Activated T-helper 1 cell treated with Interleukin-2 at 50 U/mL for 16 hours (primary cell): ENCODE measurements around the gene GMIP.

ENCODE experiments used
- DNase-seq: peaks from one replicate; pipeline ENCODE4 v3.0.0-alpha.2; 2020; ENCODE audit warnings: low read depth

The GMIP gene

DNA sequence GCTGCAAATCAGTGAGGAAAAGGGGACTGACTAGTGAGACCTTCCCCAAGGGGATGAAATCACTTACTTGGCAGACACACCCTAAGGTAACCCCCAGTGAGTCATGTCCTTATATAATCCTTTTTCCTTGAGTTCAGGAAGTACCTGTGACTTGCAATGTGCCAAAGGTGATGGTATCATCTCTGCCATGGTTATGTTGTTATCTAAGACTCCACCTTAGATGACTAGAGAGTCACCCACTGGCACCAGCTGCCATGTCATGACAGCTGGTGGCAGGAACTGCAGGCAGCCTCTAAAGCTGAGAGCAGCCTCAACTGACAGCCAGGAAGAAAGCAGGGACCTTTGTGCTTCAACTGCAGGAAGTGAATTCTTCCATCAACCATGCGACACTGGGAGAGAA lies 37.4 kb downstream of the GMIP start:
- DNase-seq, result peak; percentile 28

DNA sequence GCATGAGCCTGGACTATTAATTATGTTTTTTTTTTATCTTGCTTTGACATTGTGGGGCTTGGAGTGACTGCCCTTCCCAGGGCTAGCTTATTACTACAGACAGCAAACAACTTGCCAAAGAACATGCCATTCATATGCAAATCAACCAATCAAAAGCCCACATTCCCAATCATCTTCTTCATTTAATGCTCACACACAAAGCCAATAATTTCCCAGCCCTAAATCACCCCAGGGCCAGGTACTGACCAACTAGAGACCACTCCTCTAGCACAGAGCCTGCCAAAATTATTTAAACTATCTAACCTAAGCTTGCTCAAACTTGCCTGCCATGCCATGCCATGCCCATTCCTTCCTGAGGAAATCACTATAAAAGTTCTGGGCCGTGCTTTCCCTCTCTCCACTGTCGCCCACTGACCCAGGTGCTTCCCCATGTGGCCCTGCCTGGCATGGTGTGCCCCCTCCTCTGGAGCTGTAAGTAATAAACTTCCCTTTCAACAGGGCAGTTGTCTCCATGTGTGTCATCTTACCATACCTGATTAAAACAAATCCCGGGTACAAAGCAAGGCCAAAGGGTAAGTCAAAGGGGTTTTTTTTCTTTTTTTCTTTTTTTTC lies 40.6 kb downstream of the GMIP start:
- DNase-seq, result no peak

DNA sequence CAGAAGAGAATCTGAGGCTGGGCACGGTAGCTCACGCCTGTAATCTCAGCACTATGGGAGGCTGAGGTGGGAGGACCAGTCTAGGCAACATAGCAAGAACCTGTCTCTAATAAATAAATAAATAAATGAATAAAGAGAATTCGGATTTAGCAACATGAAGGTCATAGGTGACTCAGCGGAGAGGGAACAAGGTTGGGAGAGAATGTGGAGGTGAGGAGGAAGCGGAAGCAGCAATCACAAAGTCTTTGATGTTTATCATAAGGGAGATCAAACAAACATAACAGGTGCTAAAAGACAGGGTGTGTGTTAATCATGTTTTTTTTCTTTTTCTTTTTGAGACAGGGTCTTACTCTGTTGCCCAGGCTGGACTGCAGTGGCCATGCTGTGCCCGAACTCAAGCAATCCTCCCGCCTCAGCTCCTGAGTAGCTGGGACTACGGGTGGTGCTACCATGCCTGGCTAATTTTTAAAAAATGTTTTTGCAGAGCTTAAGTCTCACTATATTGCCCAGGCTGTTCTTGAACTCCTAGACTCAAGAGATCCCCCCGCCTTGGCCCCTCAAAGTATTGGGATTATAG lies 41.2 kb downstream of the GMIP start:
- DNase-seq, result no peak

DNA sequence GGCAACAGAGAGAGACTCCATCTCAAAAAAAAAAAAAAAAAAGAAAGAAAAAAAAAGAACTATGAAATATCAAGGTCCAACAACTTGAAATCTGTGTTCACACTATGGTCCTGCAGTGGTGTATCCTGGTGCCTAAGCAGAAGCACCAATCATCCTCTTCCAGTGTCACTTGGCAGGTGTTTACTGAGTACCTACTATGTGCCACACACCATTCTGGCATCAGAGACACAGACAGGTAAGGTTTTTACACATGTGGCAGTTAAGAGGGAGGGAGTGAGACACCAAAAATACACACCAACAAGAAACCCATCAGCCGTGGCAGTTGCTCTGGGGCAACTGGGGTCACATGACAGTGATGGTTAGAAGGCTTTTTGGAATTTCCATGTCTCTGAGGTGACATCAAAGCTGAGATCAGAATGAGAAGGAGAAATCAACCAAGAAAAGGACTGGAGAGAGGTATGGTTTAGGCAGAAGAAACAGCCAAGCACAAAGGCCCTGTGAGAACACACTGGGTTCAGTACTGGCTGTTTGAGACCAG lies 42.6 kb downstream of the GMIP start:
- no peak for DNase-seq

DNA sequence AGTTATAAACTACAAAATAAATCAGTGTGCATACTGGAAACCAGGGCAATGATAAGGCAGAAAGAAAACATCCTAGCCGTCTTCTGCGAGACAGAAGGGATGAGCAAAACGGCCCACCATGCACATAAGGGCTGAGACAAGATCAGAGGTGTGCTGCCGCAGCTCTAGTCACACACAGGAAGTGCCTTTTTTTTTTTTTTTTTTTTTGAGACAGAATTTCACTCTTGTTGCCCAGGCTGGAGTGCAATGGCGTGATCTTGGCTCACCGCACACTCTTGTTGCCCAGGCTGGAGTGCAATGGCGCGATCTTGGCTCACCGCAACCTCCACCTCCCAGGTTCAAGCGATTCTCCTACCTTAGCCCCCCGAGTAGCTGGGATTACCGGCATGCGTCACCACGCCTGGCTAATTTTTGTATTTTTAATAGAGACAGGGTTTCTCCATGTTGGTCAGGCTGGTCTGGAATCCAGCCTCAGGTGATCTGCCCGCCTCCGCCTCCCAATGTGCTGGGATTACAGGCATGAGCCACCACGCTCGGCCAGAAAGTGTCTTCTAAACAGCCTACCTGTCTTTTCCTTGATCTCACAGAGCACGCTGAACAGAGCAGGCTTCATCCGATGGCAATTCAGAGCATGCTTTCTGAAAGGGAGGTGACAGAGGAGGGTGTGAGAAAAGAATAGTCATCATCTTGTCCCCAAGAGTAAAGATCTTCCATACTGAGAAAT lies 44.6 kb downstream of the GMIP start:
- DNase-seq, result peak; percentile 52

DNA sequence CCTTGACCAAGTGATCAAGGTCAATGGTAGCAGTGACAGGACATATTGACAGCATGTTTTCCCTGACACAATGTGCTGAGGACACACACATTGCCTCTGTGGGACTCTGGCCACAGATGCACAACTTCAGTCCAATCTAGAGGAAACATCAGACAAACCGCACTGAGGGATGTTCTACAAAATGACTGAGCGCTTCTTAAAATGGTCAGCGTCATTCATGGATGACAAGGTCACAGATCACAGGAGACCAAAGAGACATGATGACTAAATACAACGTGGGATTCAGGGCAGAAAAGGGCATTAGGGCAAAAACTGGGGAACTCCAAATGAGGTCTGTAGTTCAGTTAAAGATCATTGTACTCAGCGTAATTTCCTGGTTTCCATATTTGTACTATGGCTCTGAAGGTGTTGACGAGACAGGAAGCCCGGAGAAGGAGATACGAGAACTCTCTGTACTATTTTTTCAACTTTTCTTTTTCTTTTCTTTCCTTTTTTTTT lies 45.6 kb downstream of the GMIP start:
- DNase-seq, result peak; percentile 24

DNA sequence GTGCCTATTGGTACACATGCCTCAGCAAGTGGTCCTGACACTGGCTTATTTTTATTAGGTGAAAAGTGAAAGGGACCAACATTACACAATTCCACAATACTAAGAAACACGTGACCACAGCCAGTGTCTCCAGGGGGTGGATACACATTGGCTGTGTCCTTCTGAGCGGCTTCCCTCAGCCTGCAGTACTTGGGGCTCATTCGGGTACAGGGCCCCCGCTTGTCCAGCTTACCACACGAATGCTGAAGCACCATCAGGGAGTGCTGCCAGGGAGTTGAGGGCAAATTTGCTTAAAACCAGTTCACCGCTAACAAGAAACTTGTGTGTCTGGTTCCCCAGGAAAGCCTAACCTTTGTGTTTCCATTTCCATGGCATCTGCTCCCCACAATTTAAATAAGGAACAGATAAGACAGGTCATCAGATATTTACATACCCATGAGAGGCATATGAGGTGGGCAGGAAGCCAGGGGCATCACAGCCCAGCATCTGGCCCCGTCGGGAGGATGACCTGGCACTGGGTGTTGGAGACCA lies 48.2 kb downstream of the GMIP start:
- DNase-seq, result no peak

DNA sequence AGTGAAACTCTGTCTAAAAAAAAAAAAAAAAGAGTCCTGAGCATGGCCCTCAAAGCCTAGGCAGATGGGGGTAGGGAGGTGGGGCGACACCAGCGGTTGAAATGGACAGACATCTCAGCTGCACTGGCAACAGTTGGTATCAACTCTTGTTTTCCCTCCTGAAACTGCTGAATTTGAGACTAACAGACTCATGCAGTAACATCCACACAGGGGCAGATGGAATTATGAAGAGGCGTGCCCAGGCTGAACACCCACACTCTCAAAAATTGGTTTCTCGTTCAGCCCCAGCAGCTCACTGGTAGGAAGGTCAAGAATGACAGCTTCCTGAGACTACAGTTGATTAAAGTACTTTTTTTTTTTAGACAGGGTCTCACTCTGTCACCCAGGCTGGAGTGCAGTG lies 49.1 kb downstream of the GMIP start:
- no peak for DNase-seq

DNA sequence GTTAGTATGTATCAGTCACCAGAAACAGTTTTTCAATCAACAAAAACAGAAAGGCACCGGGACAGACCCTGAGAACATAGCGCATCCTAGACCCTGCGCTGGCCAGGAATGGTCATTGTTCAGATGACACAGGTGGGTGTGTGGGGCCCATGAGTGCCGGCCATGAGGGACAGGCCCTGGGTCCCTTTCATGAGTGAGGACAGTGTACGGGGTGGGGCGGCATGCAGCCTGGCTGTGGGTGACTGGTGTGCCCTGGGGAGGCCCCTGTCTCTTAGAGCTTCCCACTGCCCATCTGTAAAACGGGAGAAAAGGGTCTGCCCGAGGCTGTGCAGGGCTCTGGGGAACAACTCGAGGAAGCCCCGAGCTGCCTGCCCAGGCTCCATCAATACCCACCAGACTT lies 50.8 kb downstream of the GMIP start:
- DNase-seq, result no peak

DNA sequence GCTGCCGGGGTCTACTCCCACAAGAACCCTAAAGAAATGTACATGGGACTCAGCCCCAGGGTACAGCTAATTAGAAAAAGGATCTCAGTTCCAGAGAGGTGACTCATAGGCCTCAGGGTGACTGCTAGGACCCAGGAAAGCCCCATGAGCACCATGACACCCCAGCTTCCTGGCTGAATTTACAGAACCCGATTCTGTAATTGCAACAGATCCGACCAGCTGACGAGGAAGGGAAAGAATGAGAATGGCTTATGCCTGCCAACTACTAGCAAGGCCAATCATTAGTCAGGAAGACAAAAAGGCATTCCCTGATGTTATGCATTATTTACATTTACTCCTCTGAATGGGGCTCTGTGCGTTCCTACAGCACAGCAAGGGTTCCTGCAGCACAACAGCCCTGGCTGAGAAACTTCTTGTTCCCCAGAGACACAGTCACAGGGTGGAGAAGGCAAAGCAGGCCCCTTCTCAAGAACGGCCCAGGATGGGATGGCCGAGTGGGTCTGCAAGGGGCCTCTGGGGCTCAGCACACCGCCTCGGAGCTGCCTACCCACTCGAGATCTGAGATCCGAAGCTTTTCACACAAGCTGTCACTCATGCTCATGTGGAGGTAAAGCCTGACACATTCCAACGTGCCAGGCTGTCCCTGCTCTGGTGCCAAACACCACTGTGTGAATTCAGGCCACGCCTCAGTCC lies 52.2 kb downstream of the GMIP start:
- peak; percentile 48 for DNase-seq

DNA sequence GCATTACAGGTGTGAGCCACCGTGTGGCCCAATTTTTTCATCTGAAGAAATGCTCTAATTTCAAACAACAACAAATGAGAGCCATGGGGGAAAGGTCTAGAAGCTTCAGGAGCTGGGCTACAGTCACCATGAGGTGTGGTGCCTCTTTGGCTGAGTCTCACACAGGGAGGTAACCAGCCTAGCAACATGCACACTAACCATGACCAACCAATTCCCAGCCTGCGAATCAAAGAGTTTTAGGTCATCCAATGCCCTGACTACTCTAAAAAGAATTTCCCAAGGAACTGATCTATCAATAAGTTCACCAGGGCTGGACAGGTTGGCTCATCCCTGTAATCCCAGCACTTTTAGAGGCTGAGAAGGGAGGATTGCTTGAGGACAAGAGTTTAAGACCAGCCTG lies 54.9 kb downstream of the GMIP start:
- no peak for DNase-seq

DNA sequence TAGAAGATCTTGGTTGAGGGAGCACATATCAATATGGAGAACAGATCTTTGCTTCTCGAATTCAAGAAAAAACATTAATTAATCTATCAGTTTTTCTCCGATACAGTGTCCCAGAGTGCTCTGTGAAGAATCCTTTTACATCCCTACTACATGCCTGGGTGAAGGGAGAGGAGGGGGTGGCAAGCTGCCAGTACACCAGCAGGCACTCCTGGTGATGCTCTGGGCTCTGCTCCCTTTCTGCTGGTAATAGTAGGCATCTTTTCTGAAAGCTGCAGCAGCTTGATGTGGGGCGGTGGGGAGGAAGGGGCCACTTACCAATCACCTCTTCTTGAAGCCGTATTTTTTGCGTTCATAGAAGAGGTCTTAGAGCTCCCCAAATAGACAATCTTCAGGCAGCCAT lies 55.7 kb downstream of the GMIP start:
- DNase-seq, result no peak

DNA sequence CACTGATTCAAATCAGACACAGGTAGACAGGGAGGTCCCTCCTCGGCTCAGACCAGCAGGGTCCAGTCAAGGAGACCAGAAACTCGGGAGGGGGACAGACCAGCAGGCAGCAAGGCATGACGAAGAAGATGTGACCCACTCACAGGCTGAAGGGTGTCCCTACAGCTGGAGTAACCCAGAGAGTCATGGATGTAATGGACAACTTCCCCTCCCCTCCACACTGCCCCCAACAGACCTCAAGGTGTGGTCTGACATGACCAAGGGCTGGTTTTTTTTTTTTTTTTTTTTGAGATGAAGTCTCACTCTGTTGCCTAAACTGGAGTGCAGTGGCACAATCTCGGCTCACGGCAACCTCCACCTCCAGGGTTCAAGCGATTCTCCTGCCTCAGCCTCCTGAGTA lies 59.1 kb downstream of the GMIP start:
- no peak for DNase-seq

DNA sequence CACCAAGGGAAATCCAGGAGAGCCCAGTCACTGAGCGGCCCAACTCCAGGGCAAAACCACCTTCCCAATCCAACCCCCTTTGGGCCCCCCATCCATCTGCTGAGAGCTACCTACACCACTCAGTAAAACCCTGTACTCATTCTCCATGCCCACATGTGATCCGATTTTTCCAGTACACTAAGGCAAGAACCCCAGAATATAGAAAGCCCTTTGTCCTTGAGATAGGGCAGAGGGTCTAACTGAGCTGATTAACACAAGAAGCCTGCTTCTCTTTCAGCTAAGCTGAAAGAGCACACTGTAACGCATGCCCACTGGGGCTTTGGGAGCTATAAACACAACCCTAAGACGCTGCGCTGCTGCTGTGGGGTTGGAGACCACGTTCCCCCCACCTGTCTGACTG lies 61.0 kb downstream of the GMIP start:
- DNase-seq, result no peak

DNA sequence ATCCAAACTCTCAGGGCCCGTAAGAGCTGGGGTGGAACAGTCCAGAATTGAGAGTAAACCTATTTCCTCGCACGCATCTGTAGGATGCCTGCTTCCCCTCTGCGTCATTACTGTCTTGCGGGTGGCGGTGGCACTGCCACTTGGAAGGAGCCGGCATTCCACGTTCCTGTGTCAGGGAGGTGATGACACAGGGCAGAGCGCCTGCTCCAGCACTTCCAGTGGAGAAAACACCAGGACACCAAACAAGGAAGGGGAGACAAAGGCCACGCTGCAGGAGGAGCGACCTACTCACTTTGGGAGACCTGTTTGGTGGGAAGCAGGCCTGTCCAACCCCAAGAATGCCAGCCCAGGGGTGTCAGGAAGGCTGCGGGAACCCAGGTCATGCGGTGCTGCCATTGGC lies 62.1 kb downstream of the GMIP start:
- no peak for DNase-seq

DNA sequence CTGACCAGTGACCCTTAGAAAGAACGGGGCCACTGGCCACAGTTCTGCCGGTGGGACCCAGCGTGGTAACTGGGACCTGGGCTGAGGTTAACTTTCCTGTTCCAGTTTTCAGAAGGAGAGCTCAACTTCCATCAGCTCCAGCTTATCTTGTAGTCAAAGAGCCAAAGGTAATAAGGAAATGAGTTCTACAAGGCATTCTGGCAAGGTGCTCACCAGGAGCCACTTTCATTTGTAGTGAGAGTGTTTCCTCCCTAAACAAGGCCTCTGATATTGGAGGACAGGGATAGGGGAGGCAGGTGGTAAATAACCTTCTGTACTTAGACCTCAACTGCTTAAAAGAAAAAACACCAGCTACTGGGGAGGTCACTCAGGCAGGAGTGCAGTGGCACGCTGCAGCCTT lies 63.0 kb downstream of the GMIP start:
- no peak for DNase-seq

DNA sequence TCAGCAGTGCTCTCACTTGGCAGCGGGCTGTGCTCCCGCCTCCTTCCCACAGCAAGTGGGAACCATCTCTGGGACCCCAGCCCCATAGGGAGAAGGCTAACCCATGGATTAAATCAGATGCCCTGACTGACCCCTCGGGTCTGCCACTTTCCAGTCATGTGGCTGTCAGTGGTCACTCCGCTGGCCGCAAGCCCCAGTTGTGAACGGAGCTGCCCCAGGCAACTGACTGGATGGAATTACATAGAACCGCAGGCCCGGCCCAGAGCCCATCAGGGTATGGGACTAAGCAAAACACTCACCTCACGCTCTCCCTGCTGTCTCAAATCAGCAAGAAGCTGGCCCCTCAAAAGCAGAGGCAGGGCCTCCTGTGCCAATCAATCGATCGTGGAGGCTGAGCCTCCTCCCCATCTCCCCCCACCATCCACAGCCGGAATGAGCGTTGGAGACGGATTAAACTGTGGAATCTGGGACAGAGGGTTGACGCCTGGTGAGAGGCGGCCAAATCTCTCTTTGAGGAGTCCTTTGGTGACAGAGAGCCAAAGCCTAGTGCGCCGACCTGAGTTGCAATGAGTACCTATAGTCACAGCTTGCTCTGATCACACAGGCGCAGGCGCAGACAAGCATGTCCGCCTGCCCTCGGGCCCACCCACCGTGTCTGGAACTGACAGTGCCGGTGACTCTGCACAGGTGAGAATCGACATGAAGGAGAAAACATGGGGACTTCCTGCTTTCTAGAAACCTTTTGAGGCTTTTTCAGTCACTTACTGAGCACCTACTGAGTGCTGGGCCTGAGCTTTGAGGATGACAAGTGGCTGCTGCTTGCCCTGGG lies 63.7 kb downstream of the GMIP start:
- no peak for DNase-seq
